HG02678 (cell line): ENCODE results near the gene CDK18.
"Not testable (repeated sequence)": the region's sequence is repeated elsewhere in the genome, so short reads cannot be mapped to it uniquely, and the experiment has no call there.

Source experiments
- ATAC-seq: cut with Tn5 transposase; IDR thresholded peaks from one replicate; pipeline ENCODE4 v1.9.1; 2021; ENCODE audit warnings: mild to moderate bottlenecking, moderate library complexity; ENCODE audit not compliant: unreplicated experiment

CDK18 gene

GRCh38 chr1:205480349-205480985, 24.0 kb upstream of the CDK18 start:
- peak; percentile 49 for ATAC-seq

DNA sequence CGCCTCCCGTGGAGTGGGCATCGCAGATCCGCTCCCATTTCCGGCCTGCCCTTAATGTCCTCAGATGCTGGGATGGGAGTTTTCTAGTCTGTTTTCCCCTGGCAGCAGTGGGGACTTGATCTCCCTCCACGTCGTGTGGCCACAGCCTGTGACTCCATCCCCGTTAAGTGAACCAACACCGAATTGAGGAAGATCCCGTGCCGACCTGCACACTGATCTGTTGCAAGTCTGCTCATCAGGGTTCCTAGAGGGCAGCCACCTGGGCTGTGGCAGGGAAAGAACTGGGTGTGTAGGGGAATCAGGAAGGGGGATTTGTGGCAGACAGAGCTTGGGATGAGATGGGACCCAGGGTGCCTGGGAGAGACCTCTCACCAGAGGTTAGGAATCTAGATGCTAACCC, 23.3 kb upstream of the CDK18 start:
- no peak for ATAC-seq

DNA sequence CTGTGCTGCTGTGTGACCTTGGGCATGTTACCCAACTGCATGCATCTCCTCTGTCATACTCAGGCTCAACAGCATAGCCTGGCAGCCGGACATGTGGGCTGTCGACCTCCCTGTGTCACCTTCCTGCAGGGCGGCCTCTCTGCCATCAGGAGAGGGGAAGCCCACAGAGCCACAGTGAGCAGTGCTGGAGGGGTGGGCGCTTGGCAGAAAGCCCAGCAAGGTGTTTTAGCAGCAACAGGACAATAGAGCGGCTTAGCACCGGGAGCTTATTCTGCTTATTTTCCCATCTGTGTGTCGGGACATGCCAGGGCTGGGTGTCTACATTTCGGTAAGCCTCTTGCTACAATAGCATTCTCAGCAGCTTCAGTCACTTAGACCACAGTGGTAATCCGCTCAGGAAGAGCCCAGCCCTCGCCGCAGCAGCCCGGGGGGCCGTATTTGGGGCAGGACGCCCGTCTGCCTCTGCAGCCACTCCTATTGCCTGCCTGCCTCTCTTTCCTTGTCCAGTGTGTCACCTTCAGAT, 22.8 kb upstream of the CDK18 start:
- ATAC-seq: no peak

DNA sequence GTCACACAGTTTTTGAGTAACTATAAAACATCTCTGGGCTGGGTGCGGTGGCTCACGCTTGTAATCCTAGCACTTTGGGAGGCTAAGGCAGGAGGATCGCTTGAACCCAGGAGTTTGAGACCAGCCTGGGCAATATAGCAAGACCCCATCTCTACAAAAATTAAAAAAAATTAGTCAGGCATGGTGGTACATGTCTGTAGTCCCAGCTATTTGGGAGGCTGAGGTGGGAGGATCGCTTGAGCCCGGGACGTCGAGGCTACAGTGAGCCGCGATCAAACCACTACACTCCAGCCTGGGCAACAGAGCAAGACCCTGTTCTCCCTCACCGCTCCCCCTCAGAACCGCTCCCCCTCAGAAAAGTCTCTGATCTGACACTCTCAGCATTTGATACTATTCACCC, 21.9 kb upstream of the CDK18 start:
- not testable (repeated sequence) for ATAC-seq

DNA sequence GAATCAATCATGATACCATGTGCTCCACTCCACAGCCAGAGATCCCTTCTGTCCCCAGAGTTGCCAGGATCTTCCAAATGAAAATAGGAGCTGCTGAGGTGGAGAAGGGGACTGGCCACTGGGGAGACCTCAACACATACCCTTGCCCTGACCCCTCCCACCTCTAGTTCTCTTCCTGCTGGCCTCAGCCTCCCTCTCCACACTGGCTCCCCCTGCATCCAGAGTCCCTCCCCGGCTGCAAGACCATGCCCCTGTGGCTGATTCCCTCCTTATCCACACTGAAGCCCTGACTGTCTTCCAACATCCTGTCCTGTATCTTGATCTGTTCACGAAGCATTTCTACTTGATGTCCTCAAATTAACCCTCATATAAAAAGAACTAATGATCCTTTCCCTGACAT, 21.1 kb upstream of the CDK18 start:
- no peak for ATAC-seq

DNA sequence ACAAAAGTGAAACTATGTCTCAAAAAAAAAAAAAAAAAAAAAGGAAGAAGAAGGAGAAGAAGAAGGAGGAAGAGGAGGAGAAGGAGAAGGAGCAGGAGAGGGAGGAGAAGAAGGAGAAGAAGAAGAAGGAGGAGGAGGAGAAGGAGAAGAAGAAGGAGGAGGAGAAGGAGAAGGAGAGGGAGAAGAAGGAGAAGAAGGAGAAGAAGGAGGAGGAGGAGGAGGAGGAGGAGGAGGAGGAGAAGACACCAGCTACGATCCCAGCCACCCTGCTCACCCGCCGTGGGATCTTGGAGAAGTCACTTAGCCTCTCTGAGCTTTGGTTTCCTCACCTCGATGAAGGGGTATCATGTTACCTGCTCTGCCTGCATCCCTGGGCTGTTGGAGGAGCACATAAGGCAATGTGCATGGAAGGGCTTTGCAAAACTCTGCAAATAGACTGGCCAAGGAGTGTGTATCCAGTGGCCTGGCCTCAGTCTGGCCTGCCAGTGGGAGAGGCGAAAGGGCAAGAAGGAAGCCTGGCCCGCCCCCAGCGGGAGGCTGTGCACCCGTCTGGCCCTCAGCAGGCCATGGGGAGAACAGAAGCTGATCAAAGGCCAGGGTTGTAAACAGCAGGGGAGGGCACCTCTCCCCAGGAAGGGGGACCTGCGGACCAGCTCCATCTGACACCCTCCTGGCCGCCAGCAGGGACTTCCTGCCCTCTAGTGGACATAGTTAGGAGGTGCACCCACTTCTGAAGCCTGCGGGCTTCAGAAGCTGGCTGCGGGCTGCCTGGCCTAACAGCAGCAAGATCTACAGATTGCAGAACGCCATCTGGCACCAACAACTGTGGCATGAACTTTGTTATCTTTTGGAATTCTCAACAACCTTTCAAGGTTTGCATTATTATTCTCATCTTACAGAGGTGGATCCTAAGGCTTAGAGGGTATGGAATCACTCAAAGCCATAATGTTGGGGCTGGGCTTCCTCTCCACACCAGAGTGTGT, 19.2 kb upstream of the CDK18 start:
- peak; percentile 57 for ATAC-seq

GRCh38 chr1:205486258-205486657, 18.2 kb upstream of the CDK18 start:
- ATAC-seq: no peak

GRCh38 chr1:205488074-205488723, 16.3 kb upstream of the CDK18 start:
- ATAC-seq: no peak

- ATAC-seq: no peak
These were observed 12.7 kb upstream of the CDK18 start for GRCh38 chr1:205491794-205492193.

GRCh38 chr1:205492201-205492667, 12.2 kb upstream of the CDK18 start:
- ATAC-seq: no peak

- ATAC-seq: no peak
These were observed 11.7 kb upstream of the CDK18 start for GRCh38 chr1:205492774-205493173.

GRCh38 chr1:205493241-205494085, 11.0 kb upstream of the CDK18 start:
- no peak for ATAC-seq

- no peak for ATAC-seq
These were observed 10.4 kb upstream of the CDK18 start for GRCh38 chr1:205494115-205494514.

GRCh38 chr1:205495237-205495823, 9.1 kb upstream of the CDK18 start:
- ATAC-seq: no peak

DNA sequence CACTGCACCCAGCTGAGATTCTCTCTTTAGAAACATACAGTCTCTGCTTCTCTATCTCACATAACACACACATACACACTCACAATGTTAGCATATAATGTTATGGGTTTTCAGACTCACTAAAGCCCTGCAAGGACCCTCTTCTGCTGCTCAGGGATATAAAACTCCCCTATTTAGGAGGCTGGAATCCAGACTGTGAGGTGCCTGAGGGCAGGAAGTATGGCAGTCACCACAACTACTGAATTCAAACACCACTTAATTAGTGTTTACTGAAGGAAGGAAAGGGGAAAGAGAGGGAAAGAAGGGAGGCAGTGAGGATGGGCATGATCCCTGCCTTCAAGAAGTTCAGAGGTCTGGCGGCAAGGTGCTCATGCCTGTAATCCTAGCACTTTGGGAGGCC, 7.8 kb upstream of the CDK18 start:
- no peak for ATAC-seq

DNA sequence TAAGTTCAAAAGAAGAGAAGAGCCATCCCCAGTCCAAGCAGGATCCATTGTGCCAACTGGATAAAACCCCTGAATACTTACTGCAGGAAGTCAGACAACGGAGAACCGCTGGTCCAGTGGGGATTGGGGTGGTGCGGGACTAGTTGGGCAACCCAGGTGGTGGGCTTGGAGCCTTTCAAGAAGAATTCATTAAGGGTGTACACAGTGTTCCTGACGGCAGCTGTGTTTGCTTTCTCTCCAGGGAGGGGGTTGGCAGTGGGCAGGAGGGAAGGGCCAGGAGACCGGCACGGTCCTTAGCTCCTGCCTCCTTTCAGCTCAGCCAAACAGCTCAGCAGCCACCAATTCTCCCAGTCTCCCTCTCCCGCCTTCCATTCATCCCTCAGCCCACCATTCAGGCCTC, 7.1 kb upstream of the CDK18 start:
- ATAC-seq: no peak

- ATAC-seq: no peak
These were observed 4.7 kb upstream of the CDK18 start for GRCh38 chr1:205499789-205500188.

DNA sequence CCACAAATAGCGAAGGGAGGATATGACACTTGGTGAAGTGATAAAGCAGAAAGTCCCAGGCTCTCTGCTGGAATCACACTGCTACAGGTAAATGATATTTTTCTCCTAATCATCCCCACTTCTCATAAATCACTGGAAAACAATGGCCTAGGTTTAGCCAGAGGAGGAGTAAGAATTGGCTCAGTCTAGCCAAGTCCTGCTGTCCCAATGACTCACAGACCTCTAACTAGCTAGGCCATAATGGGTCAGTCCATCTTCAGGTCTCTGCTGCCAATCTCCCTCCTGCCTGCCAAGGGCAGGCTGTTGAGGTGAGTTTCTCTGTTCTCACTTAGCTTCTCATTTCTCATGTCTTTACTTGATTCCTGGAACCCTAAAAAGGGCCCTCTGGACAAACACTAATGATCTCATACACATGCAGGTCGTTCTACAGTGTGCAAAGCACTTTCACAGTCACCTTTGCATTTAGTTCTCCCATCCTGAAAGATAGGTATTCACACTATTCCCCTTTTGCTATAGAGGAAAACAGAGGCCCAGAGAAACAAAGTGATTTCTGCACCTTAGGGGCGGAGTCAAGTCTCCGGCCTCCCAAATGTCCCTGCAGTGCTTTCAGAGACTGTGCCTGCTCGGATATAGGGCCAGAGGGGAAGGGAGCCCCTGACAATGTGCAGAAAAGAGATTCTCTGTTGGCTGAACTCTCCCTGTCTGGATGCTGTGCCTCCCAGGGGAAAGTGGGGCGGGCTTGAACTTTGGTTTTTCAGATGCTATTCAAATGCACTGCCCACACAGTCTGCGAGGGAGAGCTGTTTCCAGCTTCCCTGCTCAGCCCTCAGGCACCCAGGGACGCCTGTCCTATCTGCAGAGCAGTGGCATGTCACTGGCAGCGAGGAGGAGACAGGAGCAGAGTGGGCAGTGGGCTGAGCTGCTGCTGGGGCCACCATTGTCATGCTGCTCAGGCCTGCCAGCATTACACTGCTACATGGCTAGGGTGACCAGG, 3.9 kb upstream of the CDK18 start:
- no peak for ATAC-seq
